Astrocyte of the spinal cord (primary cell): ENCODE measurements around the gene DOCK8.

Experiments used
- DNase-seq: peaks from one replicate; pipeline ENCODE4 v3.0.0; 2011; ENCODE audit warnings: low read depth, low spot score
- H3K4me3 ChIP-seq: 2 replicates; pipeline ENCODE4 v1.5.1; 2011; ENCODE audit warnings: low read depth, mild to moderate bottlenecking, low read length, moderate library complexity
- in situ Hi-C: cut with HindIII; loops from 2 replicates; pipeline ENCODE4 v1.10.0; 2017; ENCODE audit warnings: low sequenced_read_pairs
- TF ChIP-seq, protein P1 (sequence below): IDR thresholded peaks from 2 replicates; pipeline ENCODE4 v1.5.1; 2012; ENCODE audit warnings: low read depth, mild to moderate bottlenecking, low read length, inconsistent platforms

Gene DOCK8

DNA sequence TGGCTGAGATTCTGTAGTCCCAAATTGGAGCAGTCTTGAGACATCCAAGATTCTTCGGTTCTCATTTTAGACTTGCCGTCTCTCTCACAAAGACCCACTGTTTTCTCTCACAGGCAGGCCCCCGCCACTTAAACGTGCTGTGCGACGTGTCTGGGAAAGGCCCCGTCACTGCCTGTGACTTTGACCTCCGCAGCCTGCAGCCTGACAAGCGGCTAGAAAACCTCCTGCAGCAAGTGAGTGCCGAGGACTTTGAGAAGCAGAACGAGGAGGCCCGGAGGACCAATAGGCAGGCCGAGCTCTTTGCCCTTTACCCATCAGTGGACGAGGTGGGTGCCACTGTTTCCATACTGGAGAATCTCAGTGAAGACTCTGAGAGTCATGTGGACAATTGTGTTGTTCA, 97.2 kb downstream of the DOCK8 start:
- in situ Hi-C loops, result no loop called here
- no peak for DNase-seq
- H3K4me3 ChIP-seq, result no peak overlapping the region
- TF ChIP-seq, protein P1, sequence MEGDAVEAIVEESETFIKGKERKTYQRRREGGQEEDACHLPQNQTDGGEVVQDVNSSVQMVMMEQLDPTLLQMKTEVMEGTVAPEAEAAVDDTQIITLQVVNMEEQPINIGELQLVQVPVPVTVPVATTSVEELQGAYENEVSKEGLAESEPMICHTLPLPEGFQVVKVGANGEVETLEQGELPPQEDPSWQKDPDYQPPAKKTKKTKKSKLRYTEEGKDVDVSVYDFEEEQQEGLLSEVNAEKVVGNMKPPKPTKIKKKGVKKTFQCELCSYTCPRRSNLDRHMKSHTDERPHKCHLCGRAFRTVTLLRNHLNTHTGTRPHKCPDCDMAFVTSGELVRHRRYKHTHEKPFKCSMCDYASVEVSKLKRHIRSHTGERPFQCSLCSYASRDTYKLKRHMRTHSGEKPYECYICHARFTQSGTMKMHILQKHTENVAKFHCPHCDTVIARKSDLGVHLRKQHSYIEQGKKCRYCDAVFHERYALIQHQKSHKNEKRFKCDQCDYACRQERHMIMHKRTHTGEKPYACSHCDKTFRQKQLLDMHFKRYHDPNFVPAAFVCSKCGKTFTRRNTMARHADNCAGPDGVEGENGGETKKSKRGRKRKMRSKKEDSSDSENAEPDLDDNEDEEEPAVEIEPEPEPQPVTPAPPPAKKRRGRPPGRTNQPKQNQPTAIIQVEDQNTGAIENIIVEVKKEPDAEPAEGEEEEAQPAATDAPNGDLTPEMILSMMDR, result no peak

DNA sequence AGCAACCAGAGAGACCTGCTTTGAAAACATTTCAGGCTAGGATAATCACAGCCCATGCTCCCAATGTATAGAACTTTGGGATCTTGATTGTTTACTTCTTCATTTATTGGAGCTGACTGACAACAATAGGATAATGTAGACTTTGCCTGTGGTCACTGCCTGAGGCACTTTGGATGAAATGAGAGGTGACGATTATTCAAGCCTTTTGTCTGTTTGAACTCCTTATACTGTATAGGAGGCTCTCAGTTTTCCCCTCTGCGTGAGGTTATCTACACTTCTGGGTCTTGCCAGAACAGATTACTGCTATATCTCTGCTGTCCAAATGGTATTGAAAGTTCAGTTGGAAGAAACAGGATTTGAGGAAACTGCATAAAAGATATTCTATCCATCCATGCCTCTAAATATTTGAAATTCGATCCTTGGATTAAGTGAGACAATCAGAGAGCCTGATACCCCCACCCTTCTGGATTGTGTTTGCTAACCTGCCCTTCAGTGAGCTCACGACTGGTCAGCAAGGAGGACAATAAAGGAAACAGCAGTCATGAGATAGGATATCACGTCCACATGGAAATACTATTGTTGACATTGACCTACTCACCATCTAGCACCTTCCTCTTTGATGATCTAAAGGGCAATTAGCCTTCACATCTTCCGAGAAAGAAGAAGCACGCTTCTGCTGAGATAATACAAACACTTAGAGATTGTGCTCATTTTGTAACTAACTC, 98.1 kb downstream of the DOCK8 start:
- in situ Hi-C loops, result no loop called here
- TF ChIP-seq, protein P1, result no peak

DNA sequence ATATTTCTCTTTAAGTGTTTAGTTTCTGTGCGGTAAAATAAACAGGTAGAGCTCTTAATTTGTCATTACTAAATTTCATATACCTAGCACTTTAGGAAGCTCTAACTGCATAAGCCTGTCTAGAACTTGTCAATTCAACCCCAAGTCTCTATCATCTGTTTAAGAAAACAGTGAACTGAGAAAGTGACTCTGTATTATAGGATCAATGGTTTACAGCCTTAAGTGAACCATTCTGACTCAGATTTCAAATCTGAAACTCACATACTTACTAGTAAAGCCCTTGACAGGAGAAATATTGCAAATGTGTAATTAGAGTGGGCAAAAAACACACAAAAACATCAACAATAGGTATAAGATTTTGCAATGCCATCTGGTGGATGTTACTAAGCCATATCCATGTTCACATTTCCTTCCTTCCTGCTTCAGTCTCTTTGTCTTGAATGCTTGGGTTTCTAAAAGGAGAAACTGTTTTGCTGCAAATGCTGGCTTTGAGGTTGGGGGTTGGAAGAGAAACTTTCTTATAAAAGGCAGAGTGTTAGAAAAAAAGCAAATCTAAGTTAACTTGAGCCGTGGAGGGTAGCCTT, 101.8 kb downstream of the DOCK8 start:
- TF ChIP-seq, protein P1, result no peak
- no peak overlapping the region for H3K4me3 ChIP-seq
- no peak for DNase-seq
- in situ Hi-C loops, result no loop called here

More for the DNA sequence above, 98.1 kb downstream of the DOCK8 start:
- no peak overlapping the region for H3K4me3 ChIP-seq
- no peak for DNase-seq

DNA sequence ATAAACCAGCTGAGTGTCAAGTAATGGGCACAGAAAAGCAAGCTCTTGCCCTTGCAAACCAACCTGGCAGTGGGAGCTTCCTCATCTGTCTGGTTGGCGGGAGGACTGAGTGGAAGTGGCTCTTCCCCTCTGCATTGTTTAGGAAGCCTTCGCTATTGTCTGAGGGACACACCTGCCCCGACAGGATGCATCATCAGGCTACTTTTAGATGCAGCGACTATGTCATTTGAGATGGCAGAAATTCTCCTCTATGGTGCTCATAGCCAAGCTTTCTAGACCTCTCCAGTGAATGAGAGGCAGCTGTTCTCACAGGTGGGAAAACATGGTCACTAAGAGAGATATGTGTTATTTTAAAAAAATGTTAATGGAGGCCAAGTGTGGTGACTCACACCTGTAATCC, 104.0 kb downstream of the DOCK8 start:
- TF ChIP-seq, protein P1, result no peak
- in situ Hi-C loops, result no loop called here
- H3K4me3 ChIP-seq, result no peak overlapping the region
- DNase-seq, result no peak

DNA sequence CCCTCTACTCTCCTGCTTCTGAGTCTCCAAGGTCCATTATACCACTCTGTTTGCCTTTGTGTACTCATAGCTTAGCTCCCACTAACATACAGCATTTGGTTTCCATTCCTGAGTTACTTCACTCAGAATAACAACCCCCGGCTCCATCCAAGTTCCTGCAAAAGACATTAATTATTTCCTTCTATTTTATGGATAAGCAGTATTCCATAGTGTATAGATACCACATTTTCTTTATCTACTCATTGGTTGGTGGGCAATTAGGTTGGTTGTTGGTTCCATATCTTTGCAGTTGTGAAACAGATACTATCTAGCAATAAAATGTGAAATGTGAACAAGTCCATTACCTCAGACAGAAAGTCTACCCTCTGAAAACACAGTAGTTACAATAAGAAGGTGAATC, 110.3 kb downstream of the DOCK8 start:
- in situ Hi-C loops, result no loop called here
- TF ChIP-seq, protein P1, result no peak
- no peak overlapping the region for H3K4me3 ChIP-seq
- DNase-seq, result no peak

DNA sequence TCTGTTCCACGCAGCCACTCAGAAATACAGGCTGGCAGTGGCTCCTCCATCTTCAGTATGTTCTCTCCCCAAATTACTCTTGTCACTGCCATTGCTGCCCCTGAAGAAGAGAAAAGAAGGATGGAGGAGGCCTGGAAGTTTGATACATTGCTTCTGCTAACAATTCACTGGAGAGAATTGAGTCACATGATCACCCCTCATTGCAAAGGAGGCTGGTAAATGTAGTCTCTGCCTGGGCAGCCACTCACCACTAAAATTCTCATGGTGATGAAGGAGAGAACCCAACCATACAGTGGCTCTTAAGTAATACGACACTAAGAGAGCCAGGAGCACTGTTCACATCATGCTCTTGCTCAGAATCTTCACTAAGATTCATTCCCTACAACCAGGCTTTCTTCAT, 112.0 kb downstream of the DOCK8 start:
- H3K4me3 ChIP-seq, result no peak overlapping the region
- TF ChIP-seq, protein P1, result no peak
- in situ Hi-C loops, result no loop called here
- DNase-seq, result no peak
